Superior temporal gyrus (tissue), 1 donor: ENCODE results near the gene DUSP9.

Source experiments
- DNase-seq: peaks from one replicate; pipeline ENCODE4 v3.0.0-alpha.2; 2016; ENCODE audit errors: extremely low spot score

DUSP9 gene

GRCh38 chrX:153635788-153636668 is 11.0 kb upstream of the DUSP9 start:
- no peak for DNase-seq

DNA sequence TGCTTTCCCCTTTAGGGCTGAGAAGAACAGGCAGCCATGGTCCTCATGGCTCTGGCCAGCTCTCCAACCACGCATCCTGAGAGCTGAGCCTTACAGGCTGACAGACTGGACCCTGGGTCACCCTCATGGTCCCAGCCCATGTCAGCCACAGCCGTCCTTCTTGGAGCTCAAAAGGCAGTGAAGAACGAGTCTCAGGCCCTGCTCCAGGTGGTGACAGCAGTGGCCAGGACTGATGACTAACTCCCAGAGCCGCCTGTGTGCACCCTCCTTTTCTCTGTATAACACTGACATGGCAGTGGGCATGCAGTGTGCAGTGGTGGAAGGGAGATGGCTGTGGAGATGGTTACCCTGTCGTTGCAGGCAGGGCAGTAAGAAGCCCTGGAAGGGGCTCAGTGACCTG is 10.3 kb upstream of the DUSP9 start:
- no peak for DNase-seq

DNA sequence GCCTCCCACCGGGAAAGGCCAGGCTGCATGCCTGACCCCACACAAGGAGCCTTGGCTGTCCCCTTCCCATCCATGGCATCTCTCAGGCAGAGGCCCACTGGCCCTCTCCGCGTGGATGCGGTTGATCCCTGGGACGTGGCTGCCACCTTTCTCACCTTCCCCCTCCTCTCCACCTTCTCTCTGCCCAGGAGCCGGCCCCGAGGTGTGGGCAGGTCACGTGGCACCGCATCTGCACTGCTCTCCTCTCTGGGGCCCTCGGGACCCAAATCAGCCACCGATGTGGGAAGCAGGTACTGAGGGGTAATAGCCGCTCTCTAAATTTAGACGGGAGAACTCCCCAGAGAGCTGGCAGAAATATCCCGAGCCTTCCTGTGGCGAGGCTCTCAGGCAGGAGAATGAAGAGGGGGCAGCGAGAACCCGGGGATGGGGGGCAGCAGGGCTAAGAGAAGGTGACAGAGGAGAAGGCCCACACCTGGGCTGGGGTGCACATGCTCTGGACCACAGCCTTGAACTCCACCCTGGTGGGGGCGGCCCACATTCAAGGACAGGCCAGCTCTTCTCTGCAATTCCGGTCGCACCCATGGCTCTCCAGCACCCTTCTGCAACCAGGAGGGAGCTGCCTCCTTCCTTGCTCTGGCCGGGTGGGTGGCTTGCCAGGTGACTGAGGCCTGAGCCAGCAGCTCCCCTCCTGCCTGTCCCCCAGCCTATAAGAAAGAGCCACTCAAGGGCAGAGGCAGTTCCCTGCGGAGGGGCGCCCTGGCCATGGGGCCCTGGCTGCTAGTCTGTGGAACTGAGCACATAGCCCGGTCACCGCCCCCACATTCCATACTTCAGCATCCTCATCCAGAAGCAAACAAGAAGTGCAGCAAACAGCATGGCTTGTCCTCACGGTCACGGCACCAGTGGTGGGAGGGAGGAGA is 9.6 kb upstream of the DUSP9 start:
- no peak for DNase-seq

DNA sequence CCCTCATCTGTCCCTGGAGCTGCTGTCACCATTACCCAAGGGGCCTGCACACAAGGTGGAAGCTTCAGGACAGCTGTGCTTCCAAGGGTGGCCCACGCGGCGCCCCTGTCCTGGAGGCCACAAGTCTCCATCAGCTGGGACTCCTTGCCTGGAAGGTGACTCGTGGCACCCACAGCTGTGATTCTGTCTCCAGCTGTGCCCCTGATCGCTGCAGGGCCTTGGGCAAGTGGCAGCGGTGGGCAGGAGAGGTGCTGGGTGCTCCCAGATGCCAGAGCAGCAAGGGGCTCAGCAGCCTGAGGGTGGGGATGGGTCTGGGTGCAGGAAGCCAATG is 9.0 kb upstream of the DUSP9 start:
- DNase-seq: no peak

DNA sequence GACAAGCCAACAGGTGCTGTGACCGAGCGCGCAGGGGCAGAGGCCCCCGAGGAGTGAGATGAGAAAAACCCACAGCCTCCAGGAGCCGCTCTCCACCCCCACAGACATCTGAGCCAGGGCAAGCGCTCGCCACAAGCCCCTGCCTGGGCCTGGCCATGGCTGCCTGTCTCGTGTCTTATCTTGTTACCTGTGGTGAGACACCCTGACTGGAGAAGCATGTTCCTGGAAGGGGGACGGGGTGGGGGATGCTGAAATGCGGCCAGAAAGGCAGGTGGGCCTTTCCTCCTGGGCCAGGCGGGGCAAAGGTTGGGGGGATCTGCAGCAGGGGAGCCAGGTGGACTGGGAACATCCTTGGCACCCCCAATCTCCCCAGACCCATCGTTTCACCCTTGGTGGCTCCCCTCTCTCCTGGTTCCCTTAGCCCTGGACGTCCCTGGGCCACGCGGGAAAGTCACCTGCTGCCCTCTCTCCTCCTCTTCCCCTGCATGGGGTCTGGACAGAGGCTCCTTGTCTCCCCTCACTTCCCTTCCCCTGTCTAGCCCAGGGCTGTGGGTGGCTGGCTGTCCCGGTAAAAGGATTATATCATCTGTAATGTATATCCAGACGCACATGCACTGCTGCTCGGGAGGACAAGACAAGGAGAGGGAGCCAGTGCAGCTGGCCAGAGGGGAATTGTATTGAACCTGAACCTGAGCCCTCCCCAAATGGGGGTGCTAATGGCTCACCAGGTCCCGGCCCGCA is 8.4 kb upstream of the DUSP9 start:
- no peak for DNase-seq

DNA sequence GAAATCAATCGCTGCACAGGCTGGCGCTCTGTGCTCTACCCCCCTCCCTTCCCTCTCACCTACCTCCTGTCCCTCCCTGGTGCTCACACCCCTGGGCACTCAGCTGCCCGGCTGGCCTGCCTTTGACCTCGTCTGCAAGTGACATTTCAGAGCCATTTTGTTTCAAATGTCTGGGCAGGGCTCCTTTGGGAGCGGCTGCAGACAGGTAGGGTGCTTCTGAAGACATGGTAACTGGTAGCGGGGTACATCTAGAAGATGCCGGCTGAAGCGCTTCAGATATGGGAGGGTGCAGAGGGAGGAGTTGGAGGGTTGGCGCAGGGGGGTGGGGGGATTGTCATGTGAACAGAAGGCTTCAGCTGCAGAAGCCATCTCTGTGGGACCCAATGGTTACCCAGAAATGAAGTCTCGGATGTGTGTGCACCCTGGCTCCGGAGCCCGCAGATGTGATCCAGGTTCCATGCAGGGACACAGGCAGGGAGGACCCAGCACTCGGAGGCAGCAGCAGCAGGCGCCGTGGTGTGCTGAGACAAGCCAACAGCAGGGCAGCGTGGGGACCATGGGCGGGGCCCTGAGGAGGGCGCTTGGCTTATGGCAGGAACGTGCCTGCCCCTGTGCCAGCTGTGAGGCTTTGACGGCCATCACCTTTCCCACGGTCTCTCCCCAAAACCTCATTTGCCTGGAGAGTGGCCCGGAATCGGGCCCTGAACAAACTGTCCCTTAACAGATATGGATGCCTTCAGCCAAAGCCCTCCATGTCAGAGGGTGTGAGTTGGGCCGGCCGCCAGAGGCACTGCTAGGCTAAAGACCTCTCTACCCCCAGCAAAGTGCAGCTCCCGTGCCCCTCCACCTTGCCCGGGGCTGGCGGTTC is 7.6 kb upstream of the DUSP9 start:
- DNase-seq: no peak

- DNase-seq: no peak
Observed at GRCh38 chrX:153640045-153640686, 6.8 kb upstream of the DUSP9 start.

DNA sequence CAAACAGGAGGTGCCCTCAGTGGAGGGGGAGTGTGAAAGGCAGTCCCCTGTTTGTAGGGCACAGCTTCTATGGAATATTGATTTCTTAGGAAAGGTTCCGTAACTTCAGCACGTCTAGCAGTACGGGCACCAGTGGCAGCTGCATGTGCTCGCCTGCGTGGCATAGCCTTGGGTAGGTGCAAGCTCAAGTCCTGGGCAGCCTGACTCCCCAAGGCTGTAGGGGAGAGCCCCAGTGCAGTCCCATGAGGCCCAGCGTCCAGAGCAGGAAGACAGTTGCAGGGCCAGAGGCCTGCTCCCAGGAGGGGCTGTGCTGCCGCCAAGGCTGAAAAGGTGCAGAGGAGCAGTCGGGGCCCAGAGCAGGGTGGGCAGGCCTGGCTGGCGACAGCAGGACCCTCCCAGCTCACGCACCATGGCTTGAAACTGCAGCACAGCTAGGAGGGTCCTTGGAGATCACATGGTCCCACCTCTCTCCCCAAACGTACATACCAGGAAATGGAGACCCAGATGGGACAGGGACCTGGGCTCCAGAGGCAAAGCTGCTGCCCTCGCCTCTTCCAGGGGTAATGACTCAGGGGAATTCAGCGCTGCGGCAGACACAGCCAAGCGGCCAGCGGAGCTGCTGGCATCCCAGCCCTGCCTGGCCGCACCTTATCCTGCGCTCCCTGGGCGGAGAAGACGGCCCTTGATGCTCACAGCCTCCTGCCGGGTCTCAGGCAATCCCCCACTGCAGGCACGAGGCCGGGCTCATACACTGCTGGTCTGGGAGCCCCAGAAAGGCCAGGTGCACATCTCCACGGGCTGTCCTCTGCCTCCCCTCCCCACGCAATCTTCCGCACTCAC is 6.0 kb upstream of the DUSP9 start:
- no peak for DNase-seq

DNA sequence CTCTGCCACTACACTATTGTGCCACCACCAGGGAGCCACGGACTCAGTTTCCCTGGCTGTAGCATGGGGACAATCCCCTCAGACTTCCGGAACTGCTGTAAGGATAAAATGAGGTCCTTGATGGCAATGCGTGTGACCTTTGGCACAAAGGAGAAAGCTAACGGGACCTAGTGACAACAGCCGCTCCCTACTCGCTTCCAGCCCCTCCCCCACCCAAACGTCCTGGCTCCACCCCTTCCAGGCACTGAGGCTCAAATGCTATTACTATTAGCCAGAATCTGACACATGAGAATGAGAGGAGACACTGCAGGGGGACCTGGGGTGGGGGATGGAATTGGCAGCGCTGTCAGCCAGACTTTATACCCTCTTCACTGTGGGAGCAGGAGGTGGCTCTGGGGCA is 5.4 kb upstream of the DUSP9 start:
- DNase-seq: no peak

DNA sequence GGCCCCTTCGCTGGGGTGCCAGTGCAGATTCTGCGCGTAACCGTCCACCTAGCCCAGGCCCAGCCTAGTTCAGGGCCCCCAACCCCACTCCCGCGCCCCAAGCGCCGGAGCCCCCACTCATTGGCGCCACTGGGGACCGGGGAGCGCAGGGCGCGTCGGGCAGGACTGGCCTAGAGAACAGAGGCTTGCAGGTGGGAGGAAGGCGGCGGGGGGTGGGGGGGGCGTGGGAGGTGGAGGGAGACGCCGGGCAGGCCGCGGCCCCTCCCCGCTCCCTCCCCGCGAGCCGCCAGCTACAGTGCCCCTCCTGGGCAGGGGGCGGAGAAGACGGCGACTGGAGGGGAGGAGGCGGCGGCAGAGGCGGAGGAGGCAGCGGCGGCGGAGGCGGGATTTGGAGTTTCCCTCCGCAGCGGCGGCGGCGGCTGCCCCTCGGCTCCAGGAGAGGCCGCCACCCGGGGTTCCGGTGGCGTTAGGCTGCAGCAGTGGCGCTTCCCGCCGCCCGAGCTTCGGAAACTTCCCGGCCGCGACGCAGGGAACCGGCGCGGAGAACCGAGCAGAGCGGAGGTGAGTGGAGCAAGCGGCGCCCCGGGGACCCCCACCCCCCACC is 4.8 kb upstream of the DUSP9 start:
- DNase-seq: no peak

GRCh38 chrX:153642655-153643430 is 4.2 kb upstream of the DUSP9 start:
- DNase-seq: no peak

- DNase-seq: peak; percentile 11
Observed at GRCh38 chrX:153643431-153644351, 3.3 kb upstream of the DUSP9 start.

- DNase-seq: no peak
Observed at GRCh38 chrX:153644356-153645125, 2.5 kb upstream of the DUSP9 start.

- no peak for DNase-seq
Observed at GRCh38 chrX:153645151-153645550, 1.9 kb upstream of the DUSP9 start.

DNA sequence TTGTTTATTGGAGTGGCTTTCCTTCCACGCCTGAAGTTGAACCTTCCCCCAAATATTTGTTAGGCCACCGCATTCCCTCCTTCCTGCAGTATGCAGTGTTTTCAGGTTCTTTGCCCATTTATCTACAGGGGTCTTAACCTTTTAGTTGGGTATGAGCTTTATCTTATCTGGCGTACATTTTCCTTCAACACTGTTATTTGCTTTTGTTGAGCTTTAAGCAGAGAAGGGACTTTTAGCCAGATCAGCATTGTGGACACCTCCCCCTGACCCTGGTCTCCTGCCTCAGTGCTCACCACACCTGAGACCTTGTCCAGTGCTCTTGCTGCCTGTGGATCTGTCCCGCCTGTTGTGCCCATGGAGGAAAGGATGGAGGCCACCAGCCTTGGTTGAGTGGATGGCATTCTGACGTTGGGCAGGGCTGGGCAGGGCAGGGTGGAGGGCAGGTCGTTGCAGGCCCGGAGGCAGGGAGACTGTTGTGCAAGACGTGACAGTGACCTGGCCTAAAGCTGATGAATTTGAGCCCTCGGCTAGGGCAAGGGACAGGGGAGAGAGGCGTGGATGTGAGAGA is 998 bp upstream of the DUSP9 start:
- DNase-seq: no peak
